Esophagus squamous epithelium (tissue), 4 donors: ENCODE data around the gene PTN.

Source experiments
- POLR2A ChIP-seq, 4 donors: fragments of 450-650 bp; IDR thresholded peaks; one replicate each; pipeline ENCODE4 v1.6.1; 2017; ENCODE audit warnings: antibody characterized with exemption in 4 of 4, mild to moderate bottlenecking in 4 of 4, moderate library complexity in 3 of 4
- TF ChIP-seq, protein P1 (sequence below), 6 experiments: fragments of 450-650 bp in 4 of 6; fragments of 200-600 bp in 2 of 6; sonication (generic) in 2 of 6; IDR thresholded peaks; one replicate each; pipeline ENCODE4 v1.5.1; 2016 to 2019; ENCODE audit warnings: antibody characterized with exemption in 6 of 6, mild to moderate bottlenecking in 4 of 6, moderate library complexity in 4 of 6

GRCh38 chr7:137203351-137203750 is 140.2 kb downstream of the PTN start:
- TF ChIP-seq, protein P1, sequence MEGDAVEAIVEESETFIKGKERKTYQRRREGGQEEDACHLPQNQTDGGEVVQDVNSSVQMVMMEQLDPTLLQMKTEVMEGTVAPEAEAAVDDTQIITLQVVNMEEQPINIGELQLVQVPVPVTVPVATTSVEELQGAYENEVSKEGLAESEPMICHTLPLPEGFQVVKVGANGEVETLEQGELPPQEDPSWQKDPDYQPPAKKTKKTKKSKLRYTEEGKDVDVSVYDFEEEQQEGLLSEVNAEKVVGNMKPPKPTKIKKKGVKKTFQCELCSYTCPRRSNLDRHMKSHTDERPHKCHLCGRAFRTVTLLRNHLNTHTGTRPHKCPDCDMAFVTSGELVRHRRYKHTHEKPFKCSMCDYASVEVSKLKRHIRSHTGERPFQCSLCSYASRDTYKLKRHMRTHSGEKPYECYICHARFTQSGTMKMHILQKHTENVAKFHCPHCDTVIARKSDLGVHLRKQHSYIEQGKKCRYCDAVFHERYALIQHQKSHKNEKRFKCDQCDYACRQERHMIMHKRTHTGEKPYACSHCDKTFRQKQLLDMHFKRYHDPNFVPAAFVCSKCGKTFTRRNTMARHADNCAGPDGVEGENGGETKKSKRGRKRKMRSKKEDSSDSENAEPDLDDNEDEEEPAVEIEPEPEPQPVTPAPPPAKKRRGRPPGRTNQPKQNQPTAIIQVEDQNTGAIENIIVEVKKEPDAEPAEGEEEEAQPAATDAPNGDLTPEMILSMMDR (IDR thresholded peaks at IDR 0.05) = no peak
- no peak for TF ChIP-seq POLR2A (IDR thresholded peaks at IDR 0.05)
